Parathyroid adenoma (tissue), 2 donors: ENCODE measurements around the gene STRA6.

Experiments
- H2AFZ ChIP-seq: fragments of 300-600 bp; sonication (generic); one replicate; pipeline ENCODE4 v1.7.0; 2017; ENCODE audit warnings: antibody characterized with exemption, mild to moderate bottlenecking
- H3K27ac ChIP-seq: fragments of 300-600 bp; sonication (generic); one replicate; pipeline ENCODE4 v1.7.0; 2017
- H3K27me3 ChIP-seq: fragments of 300-600 bp; sonication (generic); one replicate; pipeline ENCODE4 v1.7.0; 2017; ENCODE audit warnings: low read length; ENCODE audit not compliant: control insufficient read depth, insufficient read depth
- H3K36me3 ChIP-seq: fragments of 300-600 bp; sonication (generic); one replicate; pipeline ENCODE4 v1.7.0; 2017; ENCODE audit warnings: low read length; ENCODE audit not compliant: control insufficient read depth, insufficient read depth
- H3K4me1 ChIP-seq: fragments of 300-600 bp; sonication (generic); one replicate; pipeline ENCODE4 v1.7.0; 2017; ENCODE audit warnings: control low read depth
- H3K4me2 ChIP-seq: fragments of 300-600 bp; sonication (generic); one replicate; pipeline ENCODE4 v1.7.0; 2017; ENCODE audit warnings: low read length
- H3K4me3 ChIP-seq: fragments of 300-600 bp; sonication (generic); one replicate; pipeline ENCODE4 v1.7.0; 2017; ENCODE audit warnings: low read depth, low read length
- H3K79me2 ChIP-seq: fragments of 300-600 bp; sonication (generic); one replicate; pipeline ENCODE4 v1.7.0; 2017; ENCODE audit warnings: control low read depth
- H3K9ac ChIP-seq: fragments of 300-600 bp; sonication (generic); one replicate; pipeline ENCODE4 v1.7.0; 2017; ENCODE audit warnings: mild to moderate bottlenecking
- H3K9me3 ChIP-seq: fragments of 300-600 bp; sonication (generic); one replicate; pipeline ENCODE4 v1.7.0; 2017; ENCODE audit warnings: low read length; ENCODE audit not compliant: control insufficient read depth
- CTCF ChIP-seq: fragments of 300-600 bp; sonication (generic); IDR thresholded peaks from one replicate; pipeline ENCODE4 v1.7.0; 2017; ENCODE audit warnings: antibody characterized with exemption, mild to moderate bottlenecking
- donor health status: primary hyperparathyroidism.

Gene STRA6

GRCh38 chr15:74158855-74159650 lies 43.5 kb downstream of the STRA6 start:
- no peaks in the 10 kb centered on the region for H3K9me3 ChIP-seq
- no peaks in the 10 kb centered on the region for H3K79me2 ChIP-seq
- no peak overlapping the region for H3K9ac ChIP-seq
- no peak overlapping the region for H3K4me2 ChIP-seq
- no peaks in the 10 kb centered on the region for H3K36me3 ChIP-seq
- H3K4me1 ChIP-seq, result peaks cover 11% of the 10 kb centered on the region
- H2AFZ ChIP-seq, result no peak overlapping the region
- no peak overlapping the region for H3K4me3 ChIP-seq
- no peak overlapping the region for H3K27ac ChIP-seq
- no peaks in the 10 kb centered on the region for H3K27me3 ChIP-seq
- TF ChIP-seq CTCF, result no peak

- peak overlapping the region; percentile 44 for H3K27ac ChIP-seq
- TF ChIP-seq CTCF, result no peak
These were observed 44.4 kb downstream of the STRA6 start for GRCh38 chr15:74157868-74158827.

GRCh38 chr15:74156678-74157411 lies 45.7 kb downstream of the STRA6 start:
- H3K4me1 ChIP-seq, result peaks cover 11% of the 10 kb centered on the region
- no peaks in the 10 kb centered on the region for H3K9me3 ChIP-seq
- H3K27ac ChIP-seq, result peak overlapping the region; percentile 44
- no peak overlapping the region for H3K9ac ChIP-seq
- H3K4me3 ChIP-seq, result no peak overlapping the region
- no peaks in the 10 kb centered on the region for H3K79me2 ChIP-seq
- no peak for TF ChIP-seq CTCF
- no peaks in the 10 kb centered on the region for H3K27me3 ChIP-seq
- H2AFZ ChIP-seq, result peak overlapping the region; percentile 29
- no peaks in the 10 kb centered on the region for H3K36me3 ChIP-seq
- H3K4me2 ChIP-seq, result no peak overlapping the region

More at GRCh38 chr15:74157868-74158827, 44.4 kb downstream of the STRA6 start:
- no peak overlapping the region for H3K4me3 ChIP-seq
- no peaks in the 10 kb centered on the region for H3K9me3 ChIP-seq
- peaks cover 11% of the 10 kb centered on the region for H3K4me1 ChIP-seq
- no peaks in the 10 kb centered on the region for H3K79me2 ChIP-seq
- no peak overlapping the region for H2AFZ ChIP-seq
- H3K36me3 ChIP-seq, result no peaks in the 10 kb centered on the region
- H3K4me2 ChIP-seq, result no peak overlapping the region
- H3K27me3 ChIP-seq, result no peaks in the 10 kb centered on the region
- no peak overlapping the region for H3K9ac ChIP-seq

- no peak overlapping the region for H3K27ac ChIP-seq
- H3K36me3 ChIP-seq, result no peaks in the 10 kb centered on the region
- TF ChIP-seq CTCF, result no peak
- no peak overlapping the region for H3K9ac ChIP-seq
- no peak overlapping the region for H3K4me3 ChIP-seq
- H2AFZ ChIP-seq, result no peak overlapping the region
- H3K4me1 ChIP-seq, result peaks cover 11% of the 10 kb centered on the region
- H3K4me2 ChIP-seq, result no peak overlapping the region
- H3K79me2 ChIP-seq, result no peaks in the 10 kb centered on the region
- no peaks in the 10 kb centered on the region for H3K27me3 ChIP-seq
- no peaks in the 10 kb centered on the region for H3K9me3 ChIP-seq
These were observed 46.7 kb downstream of the STRA6 start for GRCh38 chr15:74155766-74156417.
